G401 (cell line): ENCODE measurements around the gene SACM1L. TPM values are rescaled to one million over a fixed set of nuclear protein-coding genes. Genes with fewer than 3 reads are reported as not detected.

Experiments used
- DNase-seq: peaks from one replicate; pipeline ENCODE4 v3.0.0-alpha.2; 2015; ENCODE audit warnings: low spot score
- in situ Hi-C: cut with HindIII; loops from 2 replicates; pipeline ENCODE4 v1.10.0; 2016; ENCODE audit warnings: low sequenced_read_pairs, mixed read lengths
- total RNA-seq: library from RNA; depleted of rRNA; stranded (reverse); fragments of >200 nt; shearing (Covaris generic); gene quantifications from 2 replicates; pipeline ENCODE4 v1.2.3, GENCODE V29; 2014

SACM1L gene
- total RNA-seq, 1 experiment from 2014 or later, result 22.2 TPM

- in situ Hi-C loops, result no loop called here
- DNase-seq, result no peak
These were observed 88.0 kb downstream of the SACM1L start for GRCh38 chr3:45777111-45777745.

- no peak for DNase-seq
- in situ Hi-C loops, result no loop called here
These were observed 88.7 kb downstream of the SACM1L start for GRCh38 chr3:45777746-45778386.

DNA sequence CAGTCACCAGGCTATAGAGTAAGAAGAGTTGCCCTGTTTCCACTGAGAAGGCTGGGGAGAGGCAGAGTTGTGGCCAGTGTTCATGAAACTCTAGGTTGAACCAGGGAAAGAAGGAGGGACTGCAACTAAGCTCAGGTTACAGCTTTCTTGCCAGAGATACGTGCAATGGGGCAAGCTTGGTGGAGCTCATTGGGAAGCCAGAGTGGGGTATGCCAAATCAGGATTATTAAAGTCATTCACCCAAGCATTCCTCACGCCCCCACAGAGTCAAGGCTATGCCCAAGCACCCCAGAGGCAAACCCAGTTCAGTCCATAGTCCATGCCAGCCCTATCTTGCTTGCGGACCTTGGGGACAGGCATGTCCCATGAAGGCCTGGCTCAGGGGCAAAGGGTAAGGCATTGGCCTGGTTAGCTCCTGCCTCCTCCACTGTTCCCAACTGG is 89.6 kb downstream of the SACM1L start:
- no peak for DNase-seq
- in situ Hi-C loops, result no loop called here

GRCh38 chr3:45779746-45780735 is 90.8 kb downstream of the SACM1L start:
- in situ Hi-C loops, result no loop called here

GRCh38 chr3:45781271-45781670 is 92.1 kb downstream of the SACM1L start:
- in situ Hi-C loops, result no loop called here
- DNase-seq, result no peak

More at GRCh38 chr3:45779746-45780735, 90.8 kb downstream of the SACM1L start:
- no peak for DNase-seq

DNA sequence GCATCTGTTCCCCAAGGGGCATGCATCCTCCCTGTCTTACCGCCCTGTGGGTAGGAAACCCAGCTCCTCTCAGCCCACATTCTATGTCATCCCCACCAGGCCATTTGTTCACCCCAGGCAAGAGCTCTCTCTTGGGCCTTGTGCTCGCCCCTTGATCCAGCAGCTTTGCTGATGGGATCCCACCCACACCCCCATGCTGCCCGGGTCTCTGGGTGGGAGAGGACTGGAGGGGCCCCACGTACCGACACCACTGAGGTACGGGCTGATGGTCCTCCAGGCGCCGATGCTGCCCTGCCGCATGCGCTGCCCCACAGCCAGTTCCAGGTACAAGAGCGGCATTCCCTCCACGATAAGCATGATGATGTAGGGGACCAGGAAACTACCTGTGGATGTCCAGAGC is 92.6 kb downstream of the SACM1L start:
- no peak for DNase-seq
- in situ Hi-C loops, result no loop called here

DNA sequence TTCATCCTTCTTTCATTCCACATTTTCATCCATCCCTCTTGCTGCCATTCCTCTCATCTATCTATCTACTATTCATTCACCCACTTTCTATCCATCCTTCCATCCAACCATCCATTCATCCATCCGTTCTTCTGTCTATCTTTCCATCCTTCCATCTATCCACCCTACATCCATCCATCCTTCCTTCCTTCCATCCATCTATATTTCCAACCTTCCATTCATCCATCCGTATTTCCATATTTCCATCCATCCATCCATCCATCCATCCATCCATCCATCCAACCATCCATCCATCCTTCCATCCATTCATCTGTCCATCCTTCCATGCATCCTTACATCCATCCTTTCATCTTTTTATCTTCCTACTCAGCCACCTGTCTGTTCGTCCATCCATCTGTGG is 93.2 kb downstream of the SACM1L start:
- no peak for DNase-seq
- in situ Hi-C loops, result no loop called here

DNA sequence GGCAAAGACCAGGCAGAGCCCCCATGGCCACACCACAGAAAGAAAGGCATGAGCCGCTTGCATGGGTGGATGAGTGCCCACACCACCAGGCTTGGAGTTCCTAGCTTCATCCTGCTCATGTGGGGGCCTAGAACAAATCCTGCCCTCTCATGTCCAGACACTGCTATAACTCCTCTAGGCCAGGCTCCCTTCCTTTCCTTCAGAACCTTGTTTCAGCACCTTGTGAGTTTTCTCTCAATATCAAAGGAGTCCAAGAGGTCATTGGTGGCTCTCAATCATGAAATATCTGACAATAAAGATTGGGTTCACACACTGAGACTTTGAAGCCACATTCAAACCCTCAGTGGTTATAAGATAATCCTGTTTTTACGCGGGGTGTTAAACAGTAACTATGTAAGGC is 94.5 kb downstream of the SACM1L start:
- no peak for DNase-seq
- in situ Hi-C loops, result no loop called here

DNA sequence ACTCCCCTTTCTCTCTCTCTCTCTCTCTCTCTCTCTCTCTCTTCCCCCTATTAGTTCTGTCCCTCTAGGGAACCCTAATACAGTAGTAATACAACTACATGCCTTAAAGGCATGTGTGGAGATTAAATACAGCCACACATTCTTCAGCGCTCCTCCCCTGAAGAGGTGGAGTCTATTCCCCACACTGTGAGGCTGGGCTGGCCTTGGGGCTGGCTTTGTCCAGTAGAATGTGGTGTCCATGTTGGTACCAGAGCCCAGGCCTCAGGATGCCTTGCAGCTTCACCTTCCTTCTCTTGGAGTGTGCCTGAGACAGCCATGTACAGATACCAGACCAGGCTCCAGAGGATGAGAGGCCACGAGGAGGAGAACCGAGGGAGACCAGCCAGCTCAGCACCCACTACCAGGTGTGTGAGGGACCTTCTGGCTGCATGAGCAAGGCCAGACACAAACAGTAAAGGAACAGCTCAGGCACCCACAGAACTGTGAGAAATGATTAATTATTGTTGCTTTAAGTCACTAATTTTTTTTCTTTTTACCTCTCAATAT is 96.5 kb downstream of the SACM1L start:
- in situ Hi-C loops, result no loop called here
- no peak for DNase-seq

DNA sequence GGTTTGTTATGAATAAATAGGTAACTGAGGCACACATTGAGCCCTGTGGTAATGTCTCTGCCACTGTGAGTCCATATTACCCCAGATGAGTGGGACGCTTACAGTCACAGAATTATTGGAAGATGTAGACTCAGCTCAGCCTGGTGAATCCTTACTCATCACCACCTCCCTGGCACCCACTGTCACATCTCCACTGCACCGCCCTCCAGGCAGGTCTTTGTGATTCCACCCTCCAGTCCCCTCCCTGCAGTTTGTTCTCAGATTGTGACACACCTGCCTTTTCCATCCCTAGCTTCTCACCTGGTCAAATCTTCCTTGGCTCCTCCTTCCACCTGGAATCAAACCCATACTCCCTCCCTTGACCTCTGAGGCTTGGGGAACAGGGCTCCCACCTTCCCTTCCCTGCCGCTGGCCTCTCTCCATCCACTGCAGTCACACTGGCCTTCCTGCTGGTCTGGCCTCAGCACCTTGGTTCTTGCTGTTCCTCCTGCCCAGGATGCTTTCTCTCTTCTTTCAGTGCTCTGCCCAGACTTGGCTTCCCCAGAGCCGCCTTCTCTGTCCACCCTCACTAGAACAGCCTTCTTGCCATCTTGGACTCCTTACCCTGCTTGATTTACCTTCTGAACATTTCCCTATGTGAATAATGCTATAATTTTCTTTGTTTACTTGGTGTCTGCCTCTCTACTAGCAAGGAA is 97.8 kb downstream of the SACM1L start:
- DNase-seq, result no peak
- in situ Hi-C loops, result no loop called here

- DNase-seq, result no peak
- in situ Hi-C loops, result no loop called here
These were observed 98.4 kb downstream of the SACM1L start for GRCh38 chr3:45787551-45787950.

DNA sequence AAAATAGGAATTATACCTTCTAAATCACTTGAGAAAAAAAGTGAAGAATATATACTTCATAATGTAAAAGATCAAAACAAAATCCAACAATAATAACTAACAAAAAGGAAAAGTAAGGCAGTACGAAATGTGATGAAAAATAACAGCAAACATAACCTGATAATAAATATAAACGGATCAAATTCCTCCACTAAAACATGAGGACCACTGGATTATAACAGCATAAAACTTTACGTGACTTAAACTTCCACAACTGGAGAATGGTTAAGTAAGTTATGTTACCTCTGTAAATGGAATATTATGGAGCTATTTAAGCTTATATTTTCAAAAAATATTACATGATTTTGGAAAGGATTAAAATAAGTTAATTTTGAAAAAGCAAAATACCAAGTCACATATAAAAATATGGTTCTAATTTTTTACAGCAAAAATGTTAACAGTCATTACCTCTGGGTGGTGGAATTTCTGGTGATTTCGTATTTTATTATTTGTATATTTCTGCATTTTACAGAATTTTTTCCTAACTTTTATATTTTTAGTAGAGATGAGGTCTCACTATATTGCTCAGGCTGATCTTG is 100.1 kb downstream of the SACM1L start:
- in situ Hi-C loops, result no loop called here
- no peak for DNase-seq

DNA sequence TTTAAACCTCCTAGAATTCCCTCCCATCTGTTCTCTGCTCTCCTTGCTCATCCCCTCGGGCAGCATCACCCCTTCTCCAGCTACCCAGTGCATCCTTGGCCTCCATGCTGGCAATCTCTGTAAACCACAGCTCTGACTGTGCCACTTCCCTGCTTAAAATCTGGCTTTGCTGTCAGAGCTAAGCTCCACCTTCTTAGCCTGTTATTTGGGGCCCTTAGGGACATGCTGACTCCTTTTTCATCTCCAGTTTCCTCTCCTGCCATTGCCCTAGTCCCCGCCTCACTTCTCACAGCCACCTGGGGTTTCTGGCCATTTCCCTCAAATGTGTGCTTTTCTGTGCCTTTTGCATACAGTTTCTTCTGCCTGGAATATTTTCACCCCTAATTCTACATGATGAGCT is 101.4 kb downstream of the SACM1L start:
- no peak for DNase-seq
- in situ Hi-C loops, result no loop called here

DNA sequence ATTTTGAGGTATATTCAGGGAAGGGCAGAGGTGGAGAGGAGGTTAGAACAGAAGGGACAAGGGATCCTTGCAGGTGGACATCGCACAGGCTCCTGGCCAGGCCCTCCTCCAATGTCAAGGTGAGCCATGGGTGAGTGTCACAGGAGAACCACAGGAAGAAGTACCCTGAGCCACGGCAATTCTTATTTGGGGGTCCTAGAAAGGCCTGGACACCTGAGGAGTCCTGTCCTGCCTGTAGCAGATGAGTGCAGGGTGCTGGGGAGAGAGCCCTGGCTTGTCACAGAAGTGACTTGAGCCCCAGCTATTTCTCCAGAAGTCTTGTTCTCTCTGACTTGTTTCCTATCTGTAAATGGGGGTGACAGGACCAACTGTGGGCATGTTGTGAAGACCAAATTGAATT is 102.8 kb downstream of the SACM1L start:
- no peak for DNase-seq
- in situ Hi-C loops, result no loop called here

DNA sequence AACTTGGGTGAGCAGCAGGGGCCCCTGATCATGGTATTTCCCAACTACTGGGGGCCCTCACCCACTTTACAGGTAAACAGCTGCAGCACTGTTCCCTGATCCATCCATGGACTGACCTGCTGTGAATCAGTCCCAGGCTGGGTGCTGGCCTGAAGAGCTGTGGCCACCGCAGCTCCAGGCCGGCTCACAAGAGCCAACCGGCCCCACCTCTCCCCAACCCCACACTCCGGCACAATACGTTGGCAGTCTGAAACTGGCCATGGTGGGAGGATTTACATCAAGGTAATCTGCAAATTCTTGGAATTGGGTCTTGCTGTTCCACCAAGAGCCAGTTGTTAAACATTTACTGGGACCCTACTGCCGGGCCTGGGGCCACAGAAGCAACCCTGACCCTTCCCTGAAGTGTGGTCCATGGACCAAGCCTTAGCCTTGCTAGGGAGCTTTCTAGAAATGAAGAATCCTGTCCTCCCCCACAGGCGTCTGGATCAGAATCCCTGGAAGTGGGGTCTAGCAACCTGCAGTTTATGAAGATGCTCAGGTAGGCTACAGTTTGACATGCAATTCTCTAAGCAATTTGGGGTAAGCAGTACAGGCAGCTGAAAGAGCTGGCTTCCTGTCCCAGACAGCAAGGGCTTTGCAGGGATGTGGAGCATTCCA is 103.4 kb downstream of the SACM1L start:
- in situ Hi-C loops, result no loop called here
- no peak for DNase-seq

DNA sequence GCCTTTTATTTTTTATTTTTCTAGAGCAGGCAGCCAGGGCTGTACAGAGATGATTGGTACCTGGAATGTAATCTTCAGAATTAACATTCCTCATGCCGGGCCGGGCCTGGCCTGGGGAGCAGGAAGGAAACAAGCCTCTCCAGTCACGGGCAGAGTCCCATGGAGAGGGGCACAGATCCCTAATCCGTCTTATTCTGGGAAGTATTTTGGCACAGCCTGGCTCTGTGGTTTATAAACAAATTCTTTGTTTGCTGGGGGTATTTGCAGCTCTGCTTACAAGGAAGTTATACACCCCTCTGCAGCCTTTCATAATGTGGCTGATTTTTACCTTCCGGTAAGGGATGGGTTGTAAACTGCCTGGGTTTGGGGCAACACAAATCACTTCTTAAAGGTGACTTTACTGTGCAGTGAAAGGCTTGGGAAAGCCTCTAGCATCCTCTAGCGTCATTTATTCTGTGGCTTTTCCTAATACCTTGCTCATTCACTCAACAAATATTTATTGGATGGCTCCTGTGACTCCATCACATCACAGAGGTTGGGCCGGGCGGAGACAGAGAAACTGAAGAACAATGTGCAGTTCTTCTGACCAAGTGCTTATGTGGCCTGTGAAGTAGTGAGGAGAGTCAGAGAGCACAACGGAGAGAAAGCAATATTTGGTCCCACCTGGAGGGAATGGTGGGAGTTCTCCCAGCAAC is 104.4 kb downstream of the SACM1L start:
- no peak for DNase-seq
- in situ Hi-C loops, result no loop called here

- DNase-seq, result no peak
- in situ Hi-C loops, result no loop called here
These were observed 105.0 kb downstream of the SACM1L start for GRCh38 chr3:45794177-45794560.

- in situ Hi-C loops, result no loop called here
- DNase-seq, result no peak
These were observed 105.5 kb downstream of the SACM1L start for GRCh38 chr3:45794660-45795059.
